Stimulated activated CD4-positive, alpha-beta T cell treated with anti-CD3 and anti-CD28 coated beads, Interleukin-12 subunit alpha, Interleukin-12 subunit beta, amount 100 ng/mL, for 24 hours (primary cell): ENCODE data around the gene UVRAG.
"Not testable (repeated sequence)": the region's sequence is repeated elsewhere in the genome, so short reads cannot be mapped to it uniquely, and the experiment has no call there.

Source experiments
- DNase-seq, 2 experiments: peaks; one replicate each; pipeline ENCODE4 v3.0.0-alpha.2; 2020; ENCODE audit warnings: low read depth in 2 of 2

Gene UVRAG

DNA sequence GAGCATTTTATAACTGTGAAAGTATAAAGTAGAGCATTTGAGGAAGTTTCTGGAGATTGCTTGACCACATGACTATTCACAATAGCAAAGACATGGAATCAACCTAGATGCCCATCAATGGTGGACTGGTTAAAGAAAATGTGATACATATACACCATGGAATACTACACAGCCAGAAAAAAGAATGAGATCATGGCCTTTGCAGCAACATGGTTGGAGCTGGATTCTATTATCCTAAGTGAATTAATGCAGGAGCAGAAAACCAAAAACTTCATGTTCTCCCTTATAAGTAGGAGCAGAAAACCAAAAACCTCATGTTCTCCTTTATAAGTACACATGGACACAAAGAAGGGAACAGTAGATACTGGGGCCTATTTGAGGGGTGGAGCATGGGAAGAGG lies 30.3 kb downstream of the UVRAG start:
- no peak for DNase-seq

DNA sequence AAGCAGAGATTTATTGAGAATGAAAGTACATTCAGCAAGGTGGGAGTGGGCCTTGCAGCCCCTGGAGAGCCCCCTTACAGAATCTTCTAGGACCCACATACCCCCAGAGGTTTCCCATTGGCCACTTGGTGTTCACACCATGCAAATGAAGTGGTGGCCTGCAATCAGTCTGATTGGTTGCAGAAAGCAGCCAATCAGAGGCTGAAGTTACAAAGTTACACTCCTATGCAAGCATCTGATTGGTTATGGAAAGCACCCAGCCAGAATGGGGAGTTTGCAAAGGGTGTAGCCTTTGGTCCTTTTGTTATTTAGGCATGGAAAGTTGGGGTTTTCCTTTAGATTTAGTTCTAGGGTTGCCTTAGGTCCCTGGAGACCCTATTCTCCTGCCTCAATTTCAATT lies 34.9 kb downstream of the UVRAG start:
- no peak for DNase-seq

GRCh38 chr11:75850787-75851186 lies 35.8 kb downstream of the UVRAG start:
- DNase-seq, result no peak

DNA sequence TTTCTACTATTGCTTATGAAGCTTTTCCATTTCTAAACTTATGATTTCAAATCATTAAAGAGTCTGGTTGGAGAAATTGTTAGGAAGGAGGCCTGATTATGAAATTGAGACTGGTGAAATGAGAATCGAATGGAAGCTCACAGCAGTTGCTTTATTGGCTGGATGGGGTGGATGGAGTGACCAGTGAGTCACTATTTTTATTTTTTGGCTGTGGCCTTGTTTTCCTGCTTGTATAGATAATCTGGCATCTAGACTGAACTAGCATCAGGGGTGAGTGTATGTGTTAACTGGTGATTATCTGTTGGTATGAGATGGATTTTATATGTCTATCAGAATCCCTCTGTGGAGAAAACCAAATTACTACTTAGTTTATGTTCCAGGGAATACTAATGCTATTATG lies 36.2 kb downstream of the UVRAG start:
- no peak for DNase-seq

- DNase-seq, result no peak
These were observed 37.5 kb downstream of the UVRAG start for GRCh38 chr11:75852406-75853017.

GRCh38 chr11:75853563-75853962 lies 38.6 kb downstream of the UVRAG start:
- not testable (repeated sequence) for DNase-seq

DNA sequence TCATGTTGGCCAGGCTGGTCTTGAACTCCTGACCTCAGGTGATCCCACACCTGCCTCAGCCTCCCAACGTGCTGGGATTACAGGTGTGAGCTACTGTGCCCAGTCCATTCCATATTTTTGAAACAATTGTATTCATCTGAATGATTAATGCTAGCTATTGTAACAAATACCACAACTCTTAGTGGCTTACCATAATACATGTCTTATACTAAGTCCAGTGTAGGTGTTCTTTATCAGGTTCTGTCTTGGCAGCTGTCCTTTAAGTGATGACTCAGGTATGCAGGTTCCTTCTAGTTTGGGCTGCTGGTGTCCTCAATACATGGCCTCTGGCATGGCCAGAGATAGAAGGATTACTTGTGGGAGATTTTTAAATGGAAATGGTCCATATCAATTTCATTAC lies 39.0 kb downstream of the UVRAG start:
- no peak for DNase-seq

DNA sequence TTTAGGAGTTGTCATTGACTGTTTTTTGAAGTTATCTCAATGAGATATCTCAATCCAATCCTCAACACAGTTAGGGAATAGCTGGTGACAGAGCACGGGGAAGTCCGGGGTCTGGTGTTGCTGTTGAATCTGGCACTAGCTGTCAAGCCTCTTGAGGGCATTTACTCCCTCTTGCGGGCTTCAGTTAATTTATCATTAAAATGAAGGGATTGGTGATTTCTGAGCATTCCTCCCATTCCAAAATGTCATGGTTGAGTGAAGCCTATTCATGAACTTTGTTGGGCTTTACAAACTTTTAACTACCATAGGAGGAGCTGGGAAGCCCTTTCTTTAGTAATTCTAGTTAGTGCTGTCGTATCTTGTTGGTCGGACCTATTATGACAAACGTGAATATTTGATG lies 40.2 kb downstream of the UVRAG start:
- no peak for DNase-seq

DNA sequence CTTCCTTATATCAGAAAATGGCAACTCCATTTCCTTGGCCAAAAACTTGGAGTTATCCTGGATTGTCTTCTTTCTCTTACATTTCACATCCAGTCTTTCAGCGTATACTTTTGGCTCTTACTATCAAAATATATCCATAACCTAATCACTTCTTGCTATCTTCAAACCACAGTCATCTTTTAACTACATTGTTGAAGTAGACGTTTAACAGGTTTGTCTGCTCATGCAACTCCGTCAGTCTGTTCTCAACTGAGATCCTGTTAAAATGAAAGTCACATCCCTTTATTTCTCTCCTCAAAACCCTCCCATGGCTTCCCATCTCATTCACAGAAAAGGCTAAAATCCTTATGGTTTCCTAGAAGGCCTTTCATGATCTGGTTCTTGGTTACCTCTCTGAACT lies 41.9 kb downstream of the UVRAG start:
- no peak for DNase-seq

DNA sequence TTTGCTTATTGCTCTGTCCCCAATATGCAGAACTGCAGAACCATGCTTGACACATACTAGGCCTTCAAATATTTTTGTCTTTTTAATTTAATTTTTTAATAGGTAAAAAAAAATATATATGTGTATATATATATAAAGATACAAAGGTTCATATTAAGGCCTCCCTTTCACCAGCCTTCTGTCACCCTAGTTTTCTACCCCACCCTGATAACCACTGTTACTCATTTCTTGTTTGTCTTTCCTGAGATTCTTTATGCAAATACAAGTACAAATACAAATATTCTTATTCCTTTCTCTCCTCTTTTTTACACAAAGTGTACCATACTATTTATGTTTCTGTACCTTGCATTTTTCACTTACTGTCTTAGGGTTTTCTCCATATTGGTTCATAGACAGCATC lies 43.0 kb downstream of the UVRAG start:
- no peak for DNase-seq

GRCh38 chr11:75858613-75859012 lies 43.6 kb downstream of the UVRAG start:
- no peak for DNase-seq

GRCh38 chr11:75859614-75860013 lies 44.6 kb downstream of the UVRAG start:
- DNase-seq, result no peak

- DNase-seq, result no peak
These were observed 47.4 kb downstream of the UVRAG start for GRCh38 chr11:75862437-75862836.

GRCh38 chr11:75867778-75868374 lies 52.9 kb downstream of the UVRAG start:
- DNase-seq, result peak in 1 of 2 experiments; percentile 11

GRCh38 chr11:75868990-75869389 lies 54.0 kb downstream of the UVRAG start:
- no peak for DNase-seq

- DNase-seq, result no peak
These were observed 54.8 kb downstream of the UVRAG start for GRCh38 chr11:75869661-75870455.

GRCh38 chr11:75872887-75873416 lies 57.9 kb downstream of the UVRAG start:
- DNase-seq, result no peak

GRCh38 chr11:75873417-75874221 lies 58.6 kb downstream of the UVRAG start:
- no peak for DNase-seq

DNA sequence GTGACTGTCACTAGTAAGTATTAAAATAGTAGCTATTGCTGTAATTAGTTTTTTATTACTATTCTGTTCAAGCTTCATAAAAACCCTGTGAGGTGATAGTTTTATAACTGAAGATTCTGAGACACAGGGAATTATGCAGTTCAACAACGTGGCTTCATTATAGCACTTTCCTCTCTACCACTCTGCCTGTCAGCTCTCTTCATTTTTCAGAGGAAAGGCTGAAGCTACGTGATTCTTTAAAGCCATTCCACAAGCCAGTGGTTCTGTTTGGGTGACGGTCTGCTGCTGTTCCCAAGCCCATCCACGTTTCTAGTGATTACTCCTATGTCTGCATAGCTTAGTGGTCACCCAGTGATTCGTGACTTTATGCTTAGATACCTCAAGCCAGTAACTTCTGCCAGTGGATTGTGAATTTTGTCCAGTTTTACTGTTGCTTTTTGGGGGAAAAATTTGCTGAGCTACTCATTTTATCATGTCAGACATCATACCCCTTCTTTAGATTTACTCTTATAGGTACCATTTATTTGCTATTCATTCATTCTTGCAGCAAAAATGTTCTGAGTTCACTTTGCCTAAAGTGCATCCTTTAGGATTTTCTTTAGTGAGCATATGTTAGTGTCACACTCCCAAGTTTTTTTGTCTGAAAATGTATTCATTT lies 59.8 kb downstream of the UVRAG start:
- no peak for DNase-seq

DNA sequence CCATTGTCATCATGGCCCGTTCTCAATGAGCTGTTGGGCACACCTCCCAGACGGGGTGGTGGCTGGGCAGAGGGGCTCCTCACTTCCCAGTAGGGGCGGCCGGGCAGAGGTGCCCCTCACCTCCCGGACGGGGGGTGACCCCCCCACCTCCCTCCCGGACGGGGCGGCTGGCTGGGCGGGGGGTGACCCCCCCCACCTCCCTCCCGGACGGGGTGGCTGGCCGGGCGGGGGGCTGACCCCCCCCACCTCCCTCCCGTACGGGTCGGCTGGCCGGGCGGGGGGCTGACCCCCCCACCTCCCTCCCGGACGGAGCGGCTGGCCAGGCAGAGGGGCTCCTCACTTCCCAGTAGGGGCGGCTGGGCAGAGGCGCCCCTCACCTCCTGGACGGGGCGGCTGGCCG lies 62.3 kb downstream of the UVRAG start:
- DNase-seq, result not testable (repeated sequence)

DNA sequence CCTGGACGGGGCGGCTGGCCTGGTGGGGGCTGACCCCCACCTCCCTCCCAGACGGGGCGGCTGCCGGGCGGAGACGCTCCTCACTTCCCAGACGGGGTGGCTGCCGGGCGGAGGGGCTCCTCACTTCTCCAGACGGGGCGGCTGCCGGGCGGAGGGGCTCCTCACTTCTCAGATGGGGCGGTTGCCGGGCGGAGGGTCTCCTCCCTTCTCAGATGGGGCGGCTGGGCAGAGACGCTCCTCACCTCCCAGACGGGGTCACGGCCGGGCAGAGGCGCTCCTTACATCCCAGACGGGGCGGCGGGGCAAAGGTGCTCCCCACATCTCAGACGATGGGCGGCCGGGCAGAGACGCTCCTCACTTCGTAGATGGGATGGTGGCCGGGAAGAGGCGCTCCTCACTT lies 62.9 kb downstream of the UVRAG start:
- not testable (repeated sequence) for DNase-seq
